Neural cell (in vitro differentiated cells): ENCODE data around the gene TUBAL3.

Experiments
- CTCF ChIP-seq: fragments of 450-650 bp; IDR thresholded peaks from 2 replicates; pipeline ENCODE4 v1.5.1; 2014; ENCODE audit warnings: antibody characterized with exemption, mild to moderate bottlenecking, moderate library complexity; ENCODE audit not compliant: poor library complexity, severe bottlenecking
- EZH2 ChIP-seq: fragments of 200-600, 300-800 bp; shearing (Covaris generic), sonication (generic); IDR thresholded peaks from 2 replicates; pipeline ENCODE4 v1.6.1; 2014; ENCODE audit warnings: antibody characterized with exemption, low read length, borderline replicate concordance, mild to moderate bottlenecking; ENCODE audit not compliant: insufficient read depth, poor library complexity, severe bottlenecking
- MXI1 ChIP-seq: fragments of 450-650 bp; conservative IDR thresholded peaks from 2 replicates; pipeline ENCODE4 v1.6.1; 2014; ENCODE audit warnings: antibody characterized with exemption, mild to moderate bottlenecking; ENCODE audit not compliant: poor library complexity, severe bottlenecking
- POLR2AphosphoS5 ChIP-seq: IDR thresholded peaks from 2 replicates; pipeline ENCODE4 v1.6.1; 2012
- RAD21 ChIP-seq: fragments of 450-650 bp; conservative IDR thresholded peaks from 2 replicates; pipeline ENCODE4 v1.6.1; 2014; ENCODE audit warnings: antibody characterized with exemption, mild to moderate bottlenecking, moderate library complexity
- SMC3 ChIP-seq: fragments of 450-650 bp; conservative IDR thresholded peaks from 2 replicates; pipeline ENCODE4 v1.6.1; 2014; ENCODE audit warnings: antibody characterized with exemption, mild to moderate bottlenecking, moderate library complexity; ENCODE audit not compliant: poor library complexity
- TAF1 ChIP-seq: IDR thresholded peaks from 2 replicates; pipeline ENCODE4 v1.6.1; 2012; ENCODE audit warnings: low read depth

GRCh38 chr10:5393529-5393928 is 11.1 kb downstream of the TUBAL3 start:
- TF ChIP-seq POLR2AphosphoS5, result no peak
- no peak for TF ChIP-seq CTCF
- TF ChIP-seq SMC3, result no peak
- TF ChIP-seq MXI1, result no peak
- no peak for TF ChIP-seq TAF1
- TF ChIP-seq RAD21, result no peak
- no peak for TF ChIP-seq EZH2
